Karpas-422 (cell line): Measurements from ENCODE around the gene ZNF549. TPM values are rescaled to one million over a fixed set of nuclear protein-coding genes. Genes with fewer than 3 reads are reported as not detected.

ENCODE experiments used
- DNase-seq: peaks from one replicate; pipeline ENCODE4 v3.0.0-alpha.2; 2015
- H2AFZ ChIP-seq: fragments of 200-600 bp; sonication (generic); 2 replicates; pipeline ENCODE4 v1.6.1; 2014; ENCODE audit warnings: antibody characterized with exemption, low read length, mixed read lengths
- H3K27ac ChIP-seq: fragments of 200-600 bp; sonication (generic); 2 replicates; pipeline ENCODE4 v1.5.1; 2014; ENCODE audit warnings: mild to moderate bottlenecking, low read length, moderate library complexity
- H3K27me3 ChIP-seq: fragments of 200-600 bp; sonication (generic); 2 replicates; pipeline ENCODE4 v1.6.1; 2014; ENCODE audit warnings: low read length, mixed read lengths
- H3K36me3 ChIP-seq: fragments of 200-600 bp; sonication (generic); 2 replicates; pipeline ENCODE4 v1.6.1; 2014; ENCODE audit warnings: low read length, mixed read lengths; ENCODE audit not compliant: insufficient read depth
- H3K4me1 ChIP-seq: fragments of 200-600 bp; sonication (generic); 2 replicates; pipeline ENCODE4 v1.6.1; 2014; ENCODE audit warnings: mild to moderate bottlenecking, low read length, mixed read lengths
- H3K4me2 ChIP-seq: fragments of 200-600 bp; sonication (generic); 2 replicates; pipeline ENCODE4 v1.6.1; 2014; ENCODE audit warnings: low read length, low read depth, mild to moderate bottlenecking; ENCODE audit not compliant: poor library complexity, severe bottlenecking
- H3K4me3 ChIP-seq: fragments of 200-600 bp; sonication (generic); 2 replicates; pipeline ENCODE4 v1.5.1; 2014; ENCODE audit warnings: mild to moderate bottlenecking, antibody characterized with exemption, low read length, mixed read lengths
- H3K79me2 ChIP-seq: fragments of 200-600 bp; sonication (generic); 2 replicates; pipeline ENCODE4 v1.6.1; 2014; ENCODE audit warnings: mild to moderate bottlenecking, low read length, mixed read lengths
- H3K9ac ChIP-seq: fragments of 200-600 bp; sonication (generic); 2 replicates; pipeline ENCODE4 v1.6.0; 2014; ENCODE audit warnings: low read length
- H3K9me2 ChIP-seq: fragments of 200-600 bp; sonication (generic), shearing (Covaris generic); replicated peaks from 2 replicates; pipeline ENCODE4 v1.6.0; 2014; ENCODE audit warnings: mild to moderate bottlenecking, low read length, moderate library complexity; ENCODE audit not compliant: insufficient read depth
- H3K9me3 ChIP-seq: fragments of 300-700, 200-600 bp; sonication (generic); 2 replicates; pipeline ENCODE4 v1.6.1; 2014; ENCODE audit warnings: low read length, mixed read lengths
- H4K20me1 ChIP-seq: fragments of 200-600 bp; sonication (generic); 2 replicates; pipeline ENCODE4 v1.6.1; 2014; ENCODE audit warnings: mild to moderate bottlenecking, antibody characterized with exemption, low read length, low read depth; ENCODE audit not compliant: insufficient read depth
- total RNA-seq: library from RNA; depleted of rRNA; stranded (reverse); fragments of >200 nt; shearing (Covaris generic); gene quantifications from 2 replicates; pipeline ENCODE4 v1.2.3, GENCODE V29; 2014; ENCODE audit warnings: low replicate concordance; rRNA removed

Gene ZNF549
- total RNA-seq, 1 experiment from 2014 or later, result 6.7 TPM

DNA sequence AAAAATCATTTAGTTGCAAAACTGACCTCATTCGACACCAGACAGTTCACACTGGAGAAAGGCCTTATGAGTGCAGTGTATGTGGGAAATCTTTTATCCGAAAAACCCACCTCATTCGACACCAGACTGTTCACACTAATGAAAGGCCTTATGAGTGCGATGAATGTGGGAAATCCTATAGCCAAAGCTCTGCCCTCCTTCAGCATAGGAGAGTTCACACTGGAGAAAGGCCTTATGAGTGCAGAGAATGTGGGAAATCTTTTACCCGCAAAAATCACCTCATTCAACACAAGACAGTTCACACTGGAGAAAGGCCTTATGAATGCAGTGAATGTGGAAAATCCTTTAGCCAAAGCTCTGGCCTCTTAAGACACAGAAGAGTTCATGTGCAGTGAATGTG lies 79.8 kb downstream of the ZNF549 start:
- Histone ChIP-seq H3K36me3 (peaks cover 62% of the 10 kb centered on the region), H3K9me3 (peaks cover 68% of the 10 kb centered on the region)

More for the DNA sequence above, 79.8 kb downstream of the ZNF549 start:
- peaks cover 5% of the 10 kb centered on the region for H3K79me2 ChIP-seq
- H3K27ac ChIP-seq, result no peak overlapping the region
- H3K9me2 ChIP-seq, result no peaks in the 10 kb centered on the region
- H4K20me1 ChIP-seq, result no peaks in the 10 kb centered on the region
- no peak overlapping the region for H3K4me3 ChIP-seq
- H3K27me3 ChIP-seq, result no peaks in the 10 kb centered on the region
- DNase-seq, result no peak
- H3K9ac ChIP-seq, result no peak overlapping the region
- H2AFZ ChIP-seq, result no peak overlapping the region
- no peaks in the 10 kb centered on the region for H3K4me1 ChIP-seq
- no peak overlapping the region for H3K4me2 ChIP-seq

Other genes starting within 250 kb of the ZNF549 start
- gene ZNF460, start 246.9 kb upstream of the ZNF549 start, total RNA-seq, result 95.1 and 113 TPM in 2 replicates
- gene ZNF543, start 206.9 kb upstream of the ZNF549 start, total RNA-seq, result 19.8 and 21.6 TPM in 2 replicates
- gene ZNF304, start 176.1 kb upstream of the ZNF549 start, total RNA-seq, result 6.9 and 10.0 TPM in 2 replicates
- 19.5 and 30.0 TPM in 2 replicates for gene TRAPPC2B, start 163.8 kb upstream of the ZNF549 start, total RNA-seq
- 3.1 and 6.5 TPM in 2 replicates for gene ZNF547, start 163.8 kb upstream of the ZNF549 start, total RNA-seq
- 37.3 and 40.4 TPM in 2 replicates for gene ZNF548, start 137.5 kb upstream of the ZNF549 start, total RNA-seq
- gene ZNF17, start 116.2 kb upstream of the ZNF549 start, total RNA-seq, result 17.0 and 19.2 TPM in 2 replicates
- 20.9 and 43.4 TPM in 2 replicates for gene ZNF749, start 92.0 kb upstream of the ZNF549 start, total RNA-seq
- gene VN1R1, start 70.2 kb upstream of the ZNF549 start, total RNA-seq, result not detected in 2 replicates
- gene ZNF772, start 49.8 kb upstream of the ZNF549 start, total RNA-seq, result 0.45 and 4.6 TPM in 2 replicates
- 4.2 and 5.1 TPM in 2 replicates for gene ZNF419, start 39.6 kb upstream of the ZNF549 start, total RNA-seq
- gene ZNF773, start 27.4 kb upstream of the ZNF549 start, total RNA-seq, result 19.4 and 25.2 TPM in 2 replicates
- 5.5 and 5.7 TPM in 2 replicates for gene ZNF550, start 32.5 kb downstream of the ZNF549 start, total RNA-seq
- gene ZNF416, start 51.6 kb downstream of the ZNF549 start, total RNA-seq, result 3.1 and 4.6 TPM in 2 replicates
- gene ZIK1, start 56.8 kb downstream of the ZNF549 start, total RNA-seq, result 0.11 TPM in 2 replicates
- gene ZNF530, start 72.5 kb downstream of the ZNF549 start, total RNA-seq, result 5.2 and 7.7 TPM in 2 replicates
- gene ZNF134, start 86.9 kb downstream of the ZNF549 start, total RNA-seq, result 13.7 and 23.4 TPM in 2 replicates
- 21.8 and 22.2 TPM in 2 replicates for gene ZNF211, start 105.8 kb downstream of the ZNF549 start, total RNA-seq
- gene ZSCAN4, start 141.6 kb downstream of the ZNF549 start, total RNA-seq, result not detected in 2 replicates
- 17.0 and 20.9 TPM in 2 replicates for gene ZNF551, start 154.6 kb downstream of the ZNF549 start, total RNA-seq
- gene ZNF154, start 181.8 kb downstream of the ZNF549 start, total RNA-seq, result 0.11 TPM in 1 of 2 replicates, not detected in the other
- 5.5 and 9.3 TPM in 2 replicates for gene ZNF671, start 200.3 kb downstream of the ZNF549 start, total RNA-seq
- gene ZNF776, start 219.5 kb downstream of the ZNF549 start, total RNA-seq, result 13.1 and 33.4 TPM in 2 replicates
- 33.7 and 35.9 TPM in 2 replicates for gene ZNF586, start 242.3 kb downstream of the ZNF549 start, total RNA-seq